ENCODE results near the gene ALDH1A2. TPM values are rescaled to one million over a fixed set of nuclear protein-coding genes. Genes with fewer than 3 reads are reported as not detected.

Gene ALDH1A2
- polyA plus RNA-seq, 1 of the 3 experiments (the other 2 are of a cell fraction) = not detected

GRCh38 chr15:58108117-58108516 lies 42.6 kb upstream of the ALDH1A2 start (continued):
- TF ChIP-seq RFX5 (IDR thresholded peaks at IDR 0.05; ENCODE audit: low read length) (no peak), FOSL2 (IDR thresholded peaks at IDR 0.05; ENCODE audit: borderline replicate concordance, low read depth) (no peak), MAX (IDR thresholded peaks at IDR 0.05; ENCODE audit: low read depth) (no peak), MXI1 (IDR thresholded peaks at IDR 0.05; ENCODE audit: low read depth, low read length) (no peak)

GRCh38 chr15:58103482-58103881 lies 38.0 kb upstream of the ALDH1A2 start:
- H3K4me2 ChIP-seq = no peak overlapping the region
- no peak overlapping the region for H3K4me3 ChIP-seq (ENCODE audit: low read depth in 2 of 2, low read length in 1 of 2)
- no peaks in the 10 kb centered on the region for H3K27me3 ChIP-seq (ENCODE audit: insufficient read depth)
- DNase-seq = no peak
- no peaks in the 10 kb centered on the region for H3K79me2 ChIP-seq (ENCODE audit: insufficient read depth)
- no peak overlapping the region for H2AFZ ChIP-seq (ENCODE audit: low read depth)
- no peaks in the 10 kb centered on the region for H3K4me1 ChIP-seq (ENCODE audit: control insufficient read depth in 1 of 2, insufficient read depth in 2 of 2, low read depth in 1 of 2, low read length in 1 of 2)
- no peak overlapping the region for H3K9ac ChIP-seq
- no peak overlapping the region for H3K27ac ChIP-seq (ENCODE audit: low read depth in 2 of 2, low read length in 1 of 2)
- H3K36me3 ChIP-seq (replicated peaks in 1 of 2; ENCODE audit: control insufficient read depth in 1 of 2, insufficient read depth in 2 of 2, low read length in 1 of 2) = no peaks in the 10 kb centered on the region
- H3F3A ChIP-seq (replicated peaks; ENCODE audit: insufficient read depth) = no peaks in the 10 kb centered on the region
- no peaks in the 10 kb centered on the region for H3K9me2 ChIP-seq
- POLR2A ChIA-PET = no interaction called here
- H4K20me1 ChIP-seq (ENCODE audit: insufficient read depth) = no peaks in the 10 kb centered on the region
- CTCF ChIA-PET = interaction anchor here (1.4 kb wide), 1 partner anchor 32 kb away, joined by 6 read pairs; no protein-coding TSS in a partner anchor
- no peaks in the 10 kb centered on the region for H3K9me3 ChIP-seq
- no peak for TF ChIP-seq FOXM1 (IDR thresholded peaks at IDR 0.05; ENCODE audit: low read depth)
- TF ChIP-seq GABPA (IDR thresholded peaks at IDR 0.05; ENCODE audit: low read depth) = no peak
- no peak for TF ChIP-seq MAX (IDR thresholded peaks at IDR 0.05; ENCODE audit: low read depth)
- no peak for TF ChIP-seq NFIC (IDR thresholded peaks at IDR 0.05; ENCODE audit: borderline replicate concordance)
- TF ChIP-seq POLR2AphosphoS5 (IDR thresholded peaks at IDR 0.05; ENCODE audit: low read depth, low read length) = no peak
- no peak for TF ChIP-seq CTCF (IDR thresholded peaks at IDR 0.05)
- no peak for TF ChIP-seq SMC3 (IDR thresholded peaks at IDR 0.05; ENCODE audit: low read depth, low read length)

- DNase-seq = no peak
- no peak overlapping the region for H3K4me2 ChIP-seq
- H3K36me3 ChIP-seq (replicated peaks in 1 of 2; ENCODE audit: control insufficient read depth in 1 of 2, insufficient read depth in 2 of 2, low read length in 1 of 2) = no peaks in the 10 kb centered on the region
- no peaks in the 10 kb centered on the region for H4K20me1 ChIP-seq (ENCODE audit: insufficient read depth)
- no peaks in the 10 kb centered on the region for H3F3A ChIP-seq (replicated peaks; ENCODE audit: insufficient read depth)
- H3K4me1 ChIP-seq (ENCODE audit: control insufficient read depth in 1 of 2, insufficient read depth in 2 of 2, low read depth in 1 of 2, low read length in 1 of 2) = no peaks in the 10 kb centered on the region
- no peak overlapping the region for H3K27ac ChIP-seq (ENCODE audit: low read depth in 2 of 2, low read length in 1 of 2)
- H3K4me3 ChIP-seq (ENCODE audit: low read depth in 2 of 2, low read length in 1 of 2) = no peak overlapping the region
- H3K9me2 ChIP-seq = no peaks in the 10 kb centered on the region
- CTCF ChIA-PET = no interaction called here
- POLR2A ChIA-PET = no interaction called here
- H3K9ac ChIP-seq = no peak overlapping the region
- WGBS (ENCODE audit: low lambda C conversion rate) = 52% methylated on average over 6 of the region's 6 CpGs
- H2AFZ ChIP-seq (ENCODE audit: low read depth) = no peak overlapping the region
- H3K27me3 ChIP-seq (ENCODE audit: insufficient read depth) = no peaks in the 10 kb centered on the region
- TF ChIP-seq TEAD4 (IDR thresholded peaks at IDR 0.05; ENCODE audit: borderline replicate concordance, insufficient read depth) = no peak
- TF ChIP-seq YY1 (IDR thresholded peaks at IDR 0.05; ENCODE audit: low read depth) = no peak
- no peak for TF ChIP-seq GATA2 (CRISPR knock-in tag; IDR thresholded peaks at IDR 0.05)
- TF ChIP-seq RAD21 (IDR thresholded peaks at IDR 0.05; ENCODE audit: low read length) = no peak
- no peak for TF ChIP-seq FOXM1 (IDR thresholded peaks at IDR 0.05; ENCODE audit: low read depth)
- no peak for TF ChIP-seq NFIC (IDR thresholded peaks at IDR 0.05; ENCODE audit: borderline replicate concordance)
- no peak for TF ChIP-seq USF1 (IDR thresholded peaks at IDR 0.05; ENCODE audit: borderline replicate concordance, low read depth)
- no peak for TF ChIP-seq REST (IDR thresholded peaks at IDR 0.05; ENCODE audit: low read depth, low read length)
- TF ChIP-seq MXI1 (IDR thresholded peaks at IDR 0.05; ENCODE audit: low read depth, low read length) = no peak
- no peak for TF ChIP-seq EZH2phosphoT487 (IDR thresholded peaks at IDR 0.05; ENCODE audit: borderline replicate concordance, low read depth)
- TF ChIP-seq TCF12 (IDR thresholded peaks at IDR 0.05) = no peak
- TF ChIP-seq MEF2A (IDR thresholded peaks at IDR 0.05; ENCODE audit: borderline replicate concordance, low read depth) = no peak
- TF ChIP-seq MAX (IDR thresholded peaks at IDR 0.05; ENCODE audit: low read depth) = no peak
- no peak for TF ChIP-seq RFX5 (IDR thresholded peaks at IDR 0.05; ENCODE audit: low read length)
- H3K79me2 ChIP-seq (ENCODE audit: insufficient read depth) = no peaks in the 10 kb centered on the region
- no peaks in the 10 kb centered on the region for H3K9me3 ChIP-seq
These were observed 31.1 kb upstream of the ALDH1A2 start for GRCh38 chr15:58096529-58097084.
